Panc1 (cell line): ENCODE data around the gene SNTA1. TPM values are rescaled to one million over a fixed set of nuclear protein-coding genes. Genes with fewer than 3 reads are reported as not detected.
"Not testable (repeated sequence)": the region's sequence is repeated elsewhere in the genome, so short reads cannot be mapped to it uniquely, and the experiment has no call there.

ENCODE experiments used
- ATAC-seq: fragments of 200-7000 bp; cut with Tn5 transposase; 2 replicates; pipeline ENCODE4 v1.9.1; 2020; ENCODE audit warnings: mild to moderate bottlenecking, moderate library complexity
- BruUV-seq: library from RNA; stranded (reverse); fragments of 400-500 nt; replicated peaks from 2 replicates; lab custom pipeline; 2021; lab: Mats Ljungman, UMichigan
- CTCF ChIA-PET: fragments of 300-600 bp; sonication (Branson Sonifier 250); formaldehyde crosslinking; loops from one replicate; lab custom pipeline; 2022; ENCODE audit warnings: antibody characterized with exemption; lab: Charles Lee
- POLR2A ChIA-PET: fragments of 300-600 bp; sonication (Branson Sonifier 250); formaldehyde crosslinking; loops from one replicate; lab custom pipeline; 2022; ENCODE audit warnings: antibody characterized with exemption; lab: Charles Lee
- DNase-seq: peaks from one replicate; pipeline ENCODE4 v3.0.0-alpha.2; 2010; ENCODE audit warnings: low read depth, low spot score
- H3K27ac ChIP-seq: 2 replicates; pipeline ENCODE4 v1.5.1; 2011; ENCODE audit warnings: mild to moderate bottlenecking, low read length, inconsistent platforms
- H3K27me3 ChIP-seq: fragments of 200-500 bp; sonication (Bioruptor generic); 2 replicates; pipeline ENCODE4 v1.6.0; 2014; ENCODE audit warnings: low read length, inconsistent platforms; ENCODE audit not compliant: control insufficient read depth, insufficient read depth
- H3K36me3 ChIP-seq: fragments of 200-500 bp; sonication (Bioruptor generic); 2 replicates; pipeline ENCODE4 v1.5.1; 2014; ENCODE audit warnings: inconsistent platforms, mild to moderate bottlenecking, low read length, moderate library complexity; ENCODE audit not compliant: control insufficient read depth, insufficient read depth
- H3K4me1 ChIP-seq: 2 replicates; pipeline ENCODE4 v1.5.1; 2011; ENCODE audit warnings: inconsistent platforms, mild to moderate bottlenecking, low read length, moderate library complexity; ENCODE audit not compliant: control insufficient read depth, insufficient read depth
- H3K4me3 ChIP-seq, 2 experiments: 2 replicates each; pipeline ENCODE4 v1.5.1; 2011 to 2012; ENCODE audit warnings: low read depth in 2 of 2, low read length in 2 of 2, mild to moderate bottlenecking in 2 of 2, inconsistent platforms in 1 of 2, moderate library complexity in 1 of 2
- H3K9me3 ChIP-seq: fragments of 200-500 bp; sonication (Bioruptor generic); 2 replicates; pipeline ENCODE4 v1.5.1; 2014; ENCODE audit warnings: low read depth, mild to moderate bottlenecking, inconsistent platforms, low read length, moderate library complexity; ENCODE audit not compliant: control insufficient read depth, insufficient read depth
- POLR2AphosphoS5 ChIP-seq: IDR thresholded peaks from 2 replicates; pipeline ENCODE4 v1.6.1; 2012; ENCODE audit warnings: mild to moderate bottlenecking, low read depth, low read length, moderate library complexity
- SIN3A ChIP-seq: IDR thresholded peaks from 2 replicates; pipeline ENCODE4 v1.6.1; 2012; ENCODE audit warnings: low read depth, mild to moderate bottlenecking, low read length, moderate library complexity, borderline replicate concordance; ENCODE audit not compliant: insufficient read depth
- TCF7L2 ChIP-seq: IDR thresholded peaks from 2 replicates; pipeline ENCODE4 v1.6.1; 2011; ENCODE audit warnings: mild to moderate bottlenecking, low read depth, low read length, inconsistent platforms
- in situ Hi-C: cut with HindIII; loops from 2 replicates; pipeline ENCODE4 v1.10.0; 2016; ENCODE audit warnings: low sequenced_read_pairs, low pct_unique_long_range_greater_than_20kb
- intact Hi-C: fragments of 100-400 bp; cut with micrococcal nuclease; formaldehyde crosslinking; loops from one replicate; pipeline ENCODE4 v1.10.0; 2022; ENCODE audit not compliant: unreplicated experiment
- total RNA-seq: library from RNA; stranded (reverse); gene quantifications from one replicate; pipeline ENCODE4 v1.2.1, GENCODE V29; 2021; ENCODE audit not compliant: unreplicated experiment
- TF ChIP-seq, protein P1 (sequence below): fragments of 450-650 bp; IDR thresholded peaks from 2 replicates; pipeline ENCODE4 v1.5.1; 2017; ENCODE audit warnings: mild to moderate bottlenecking
- TF ChIP-seq, protein P2 (sequence below), 2 experiments: IDR thresholded peaks; 2 replicates each; pipeline ENCODE4 v1.6.1; 2011 to 2012; ENCODE audit warnings: low read depth in 2 of 2, control low read depth in 1 of 2, low read length in 1 of 2, mild to moderate bottlenecking in 1 of 2, moderate library complexity in 1 of 2; ENCODE audit not compliant: insufficient read depth in 1 of 2

The SNTA1 gene
- total RNA-seq, 1 experiment from 2014 or later, result 12.0 TPM

DNA sequence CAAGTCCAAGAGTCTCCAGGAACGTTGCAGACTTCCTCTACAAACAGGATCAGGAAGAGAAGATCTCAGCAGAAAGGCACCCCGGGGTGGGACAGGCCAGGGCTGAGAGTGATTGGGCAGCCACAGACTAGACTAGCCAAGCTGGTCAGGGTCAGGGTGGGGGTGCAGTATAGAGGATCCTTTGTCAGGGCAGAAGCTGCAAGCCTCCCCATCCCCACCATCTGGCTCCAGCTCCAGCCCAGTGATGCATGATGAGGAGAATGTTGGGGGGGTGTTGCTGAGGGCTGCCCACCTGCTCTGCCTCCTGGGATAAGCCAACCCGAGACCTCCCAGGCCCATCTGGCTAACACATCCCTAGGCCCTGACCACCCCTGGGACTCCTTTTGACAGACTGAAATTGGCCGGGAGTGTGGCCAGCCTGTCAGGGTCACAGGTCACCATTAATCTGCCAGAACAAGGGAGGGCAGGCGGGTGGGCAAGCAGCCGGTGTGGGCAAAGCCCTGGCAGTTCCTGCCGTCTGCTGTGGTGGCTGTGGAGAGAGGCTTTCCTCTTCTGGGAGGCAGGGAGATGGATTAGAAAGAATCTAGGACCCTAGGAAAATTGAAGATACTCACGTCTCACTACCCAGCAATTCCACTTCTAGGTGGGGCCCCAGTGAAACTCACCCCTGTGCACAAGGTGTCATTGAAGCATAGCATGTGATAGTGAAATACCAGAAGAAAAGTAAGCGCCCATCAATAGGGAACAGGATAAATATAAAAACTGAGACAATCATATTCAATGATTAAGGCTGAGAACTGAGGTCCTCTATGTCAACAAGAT lies 22.1 kb upstream of the SNTA1 start:
- H3K9me3 ChIP-seq, result no peaks in the 10 kb centered on the region
- H3K27me3 ChIP-seq, result no peaks in the 10 kb centered on the region
- TF ChIP-seq POLR2AphosphoS5 (no peak), TCF7L2 (no peak), SIN3A (no peak)
- TF ChIP-seq, protein P1, sequence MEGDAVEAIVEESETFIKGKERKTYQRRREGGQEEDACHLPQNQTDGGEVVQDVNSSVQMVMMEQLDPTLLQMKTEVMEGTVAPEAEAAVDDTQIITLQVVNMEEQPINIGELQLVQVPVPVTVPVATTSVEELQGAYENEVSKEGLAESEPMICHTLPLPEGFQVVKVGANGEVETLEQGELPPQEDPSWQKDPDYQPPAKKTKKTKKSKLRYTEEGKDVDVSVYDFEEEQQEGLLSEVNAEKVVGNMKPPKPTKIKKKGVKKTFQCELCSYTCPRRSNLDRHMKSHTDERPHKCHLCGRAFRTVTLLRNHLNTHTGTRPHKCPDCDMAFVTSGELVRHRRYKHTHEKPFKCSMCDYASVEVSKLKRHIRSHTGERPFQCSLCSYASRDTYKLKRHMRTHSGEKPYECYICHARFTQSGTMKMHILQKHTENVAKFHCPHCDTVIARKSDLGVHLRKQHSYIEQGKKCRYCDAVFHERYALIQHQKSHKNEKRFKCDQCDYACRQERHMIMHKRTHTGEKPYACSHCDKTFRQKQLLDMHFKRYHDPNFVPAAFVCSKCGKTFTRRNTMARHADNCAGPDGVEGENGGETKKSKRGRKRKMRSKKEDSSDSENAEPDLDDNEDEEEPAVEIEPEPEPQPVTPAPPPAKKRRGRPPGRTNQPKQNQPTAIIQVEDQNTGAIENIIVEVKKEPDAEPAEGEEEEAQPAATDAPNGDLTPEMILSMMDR, result no peak
- TF ChIP-seq, protein P2, sequence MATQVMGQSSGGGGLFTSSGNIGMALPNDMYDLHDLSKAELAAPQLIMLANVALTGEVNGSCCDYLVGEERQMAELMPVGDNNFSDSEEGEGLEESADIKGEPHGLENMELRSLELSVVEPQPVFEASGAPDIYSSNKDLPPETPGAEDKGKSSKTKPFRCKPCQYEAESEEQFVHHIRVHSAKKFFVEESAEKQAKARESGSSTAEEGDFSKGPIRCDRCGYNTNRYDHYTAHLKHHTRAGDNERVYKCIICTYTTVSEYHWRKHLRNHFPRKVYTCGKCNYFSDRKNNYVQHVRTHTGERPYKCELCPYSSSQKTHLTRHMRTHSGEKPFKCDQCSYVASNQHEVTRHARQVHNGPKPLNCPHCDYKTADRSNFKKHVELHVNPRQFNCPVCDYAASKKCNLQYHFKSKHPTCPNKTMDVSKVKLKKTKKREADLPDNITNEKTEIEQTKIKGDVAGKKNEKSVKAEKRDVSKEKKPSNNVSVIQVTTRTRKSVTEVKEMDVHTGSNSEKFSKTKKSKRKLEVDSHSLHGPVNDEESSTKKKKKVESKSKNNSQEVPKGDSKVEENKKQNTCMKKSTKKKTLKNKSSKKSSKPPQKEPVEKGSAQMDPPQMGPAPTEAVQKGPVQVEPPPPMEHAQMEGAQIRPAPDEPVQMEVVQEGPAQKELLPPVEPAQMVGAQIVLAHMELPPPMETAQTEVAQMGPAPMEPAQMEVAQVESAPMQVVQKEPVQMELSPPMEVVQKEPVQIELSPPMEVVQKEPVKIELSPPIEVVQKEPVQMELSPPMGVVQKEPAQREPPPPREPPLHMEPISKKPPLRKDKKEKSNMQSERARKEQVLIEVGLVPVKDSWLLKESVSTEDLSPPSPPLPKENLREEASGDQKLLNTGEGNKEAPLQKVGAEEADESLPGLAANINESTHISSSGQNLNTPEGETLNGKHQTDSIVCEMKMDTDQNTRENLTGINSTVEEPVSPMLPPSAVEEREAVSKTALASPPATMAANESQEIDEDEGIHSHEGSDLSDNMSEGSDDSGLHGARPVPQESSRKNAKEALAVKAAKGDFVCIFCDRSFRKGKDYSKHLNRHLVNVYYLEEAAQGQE (IDR thresholded peaks at IDR 0.05; ENCODE audit: insufficient read depth in 1 of 2, low read depth in 2 of 2, low read length in 1 of 2), result no peak
- ChIA-PET POLR2A (no interaction called here), CTCF (interaction anchor here (0.6 kb wide), 2 partner anchors 144 to 207 kb away, joined by 3 to 6 read pairs; no protein-coding TSS in a partner anchor)
- no TSS peak for BruUV-seq
- H3K4me3 ChIP-seq, result no peak overlapping the region
- ATAC-seq (no peak), DNase-seq (no peak)
- intact Hi-C loops (no loop called here), in situ Hi-C loops (no loop called here)
- no peaks in the 10 kb centered on the region for H3K36me3 ChIP-seq
- no peaks in the 10 kb centered on the region for H3K4me1 ChIP-seq
- H3K27ac ChIP-seq, result no peak overlapping the region

DNA sequence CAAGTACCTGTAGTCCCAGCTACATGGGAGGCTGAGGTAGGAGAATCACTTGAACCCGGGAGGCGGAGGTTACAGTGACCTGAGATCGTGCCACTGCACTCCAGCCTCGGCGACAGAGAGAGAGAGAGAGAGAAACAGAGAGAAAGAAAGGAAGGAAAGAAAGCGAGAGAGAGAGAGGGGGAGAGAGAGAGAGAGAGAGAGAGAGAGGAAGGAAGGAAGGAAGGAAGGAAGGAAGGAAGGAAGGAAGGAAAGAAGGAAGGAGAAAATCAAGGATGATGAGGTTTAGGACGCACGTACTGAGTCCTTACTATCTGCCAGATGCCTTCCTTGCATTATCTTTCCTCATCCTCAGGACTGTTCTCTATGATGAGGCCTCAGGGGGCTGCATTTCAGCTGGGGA lies 21.2 kb upstream of the SNTA1 start:
- POLR2A ChIA-PET, result interaction anchor here (0.6 kb wide), 1 partner anchor 610 kb away, joined by 3 read pairs; no protein-coding TSS in a partner anchor
- intact Hi-C loops, BruUV-seq, H3K9me3 ChIP-seq, H3K4me3 ChIP-seq, ATAC-seq, in situ Hi-C loops, H3K36me3 ChIP-seq, DNase-seq, CTCF ChIA-PET, H3K27me3 ChIP-seq, H3K27ac ChIP-seq, H3K4me1 ChIP-seq: not testable (repeated sequence)
